HG03521 (cell line): ENCODE measurements around the gene NHERF1.
A peak's percentile ranks its signal among the peaks of the same experiment; 100 is the strongest.

Experiments
- ATAC-seq: cut with Tn5 transposase; IDR thresholded peaks from one replicate; pipeline ENCODE4 v1.9.1; 2021; ENCODE audit warnings: mild to moderate bottlenecking, moderate library complexity; ENCODE audit not compliant: unreplicated experiment

The NHERF1 gene

GRCh38 chr17:74748279-74748528 lies 224 bp upstream of the NHERF1 start:
- peak; percentile 88 for ATAC-seq

GRCh38 chr17:74749279-74750038 lies 1.0 kb downstream of the NHERF1 start:
- peak; percentile 5 for ATAC-seq

GRCh38 chr17:74750039-74750326 lies 1.6 kb downstream of the NHERF1 start:
- no peak for ATAC-seq

- ATAC-seq, result no peak
Observed at GRCh38 chr17:74750327-74751069, 2.1 kb downstream of the NHERF1 start.

GRCh38 chr17:74752415-74752814 lies 4.0 kb downstream of the NHERF1 start:
- no peak for ATAC-seq

- ATAC-seq, result no peak
Observed at GRCh38 chr17:74752822-74753401, 4.5 kb downstream of the NHERF1 start.

- ATAC-seq, result no peak
Observed at GRCh38 chr17:74754832-74755231, 6.4 kb downstream of the NHERF1 start.

GRCh38 chr17:74755533-74755932 lies 7.1 kb downstream of the NHERF1 start:
- ATAC-seq, result no peak

- no peak for ATAC-seq
Observed at GRCh38 chr17:74756891-74757290, 8.5 kb downstream of the NHERF1 start.

- no peak for ATAC-seq
Observed at GRCh38 chr17:74757502-74757901, 9.1 kb downstream of the NHERF1 start.

- ATAC-seq, result no peak
Observed at GRCh38 chr17:74757931-74758847, 9.8 kb downstream of the NHERF1 start.

GRCh38 chr17:74758848-74759168 lies 10.4 kb downstream of the NHERF1 start:
- no peak for ATAC-seq

GRCh38 chr17:74759243-74759801 lies 10.9 kb downstream of the NHERF1 start:
- no peak for ATAC-seq

- no peak for ATAC-seq
Observed at GRCh38 chr17:74759941-74760340, 11.5 kb downstream of the NHERF1 start.

- ATAC-seq, result no peak
Observed at GRCh38 chr17:74760404-74761105, 12.1 kb downstream of the NHERF1 start.

- no peak for ATAC-seq
Observed at GRCh38 chr17:74761419-74761818, 13.0 kb downstream of the NHERF1 start.

GRCh38 chr17:74761931-74762330 lies 13.5 kb downstream of the NHERF1 start:
- ATAC-seq, result no peak

GRCh38 chr17:74763565-74764387 lies 15.3 kb downstream of the NHERF1 start:
- ATAC-seq, result no peak

GRCh38 chr17:74764751-74765286 lies 16.4 kb downstream of the NHERF1 start:
- no peak for ATAC-seq

- no peak for ATAC-seq
Observed at GRCh38 chr17:74766413-74766812, 18.0 kb downstream of the NHERF1 start.
